Ishikawa (cell line): ENCODE results near the gene KHDRBS2.

Source experiments
- CEBPB ChIP-seq: IDR thresholded peaks from 2 replicates; pipeline ENCODE4 v1.6.1; 2012
- CREB1 ChIP-seq: IDR thresholded peaks from 2 replicates; pipeline ENCODE4 v1.6.1; 2012; ENCODE audit warnings: low read depth
- EGR1 ChIP-seq: IDR thresholded peaks from 2 replicates; pipeline ENCODE4 v1.6.1; 2012
- EP300 ChIP-seq: IDR thresholded peaks from 2 replicates; pipeline ENCODE4 v1.6.1; 2012; ENCODE audit warnings: borderline replicate concordance
- FOXM1 ChIP-seq: IDR thresholded peaks from 2 replicates; pipeline ENCODE4 v1.6.1; 2012; ENCODE audit warnings: low read depth, borderline replicate concordance
- NFIC ChIP-seq: IDR thresholded peaks from 2 replicates; pipeline ENCODE4 v1.6.1; 2012
- RAD21 ChIP-seq: IDR thresholded peaks from 2 replicates; pipeline ENCODE4 v1.6.1; 2012; ENCODE audit warnings: low read depth
- TAF1 ChIP-seq: IDR thresholded peaks from 2 replicates; pipeline ENCODE4 v1.6.1; 2012; ENCODE audit warnings: low read depth, mild to moderate bottlenecking
- TCF12 ChIP-seq: IDR thresholded peaks from 2 replicates; pipeline ENCODE4 v1.6.1; 2012; ENCODE audit warnings: low read depth
- TEAD4 ChIP-seq: IDR thresholded peaks from 2 replicates; pipeline ENCODE4 v1.6.1; 2012
- YY1 ChIP-seq: IDR thresholded peaks from 2 replicates; pipeline ENCODE4 v1.6.1; 2012; ENCODE audit warnings: low read depth
- ZBTB7A ChIP-seq: IDR thresholded peaks from 2 replicates; pipeline ENCODE4 v1.6.1; 2012; ENCODE audit warnings: low read depth
- TF ChIP-seq, protein P1 (sequence below): IDR thresholded peaks from 2 replicates; pipeline ENCODE4 v1.6.1; 2012
- TF ChIP-seq, protein P2 (sequence below): IDR thresholded peaks from 2 replicates; pipeline ENCODE4 v1.6.1; 2012; ENCODE audit warnings: low read depth, mild to moderate bottlenecking
- TF ChIP-seq, protein P3 (sequence below): IDR thresholded peaks from 2 replicates; pipeline ENCODE4 v1.6.1; 2012

The KHDRBS2 gene

DNA sequence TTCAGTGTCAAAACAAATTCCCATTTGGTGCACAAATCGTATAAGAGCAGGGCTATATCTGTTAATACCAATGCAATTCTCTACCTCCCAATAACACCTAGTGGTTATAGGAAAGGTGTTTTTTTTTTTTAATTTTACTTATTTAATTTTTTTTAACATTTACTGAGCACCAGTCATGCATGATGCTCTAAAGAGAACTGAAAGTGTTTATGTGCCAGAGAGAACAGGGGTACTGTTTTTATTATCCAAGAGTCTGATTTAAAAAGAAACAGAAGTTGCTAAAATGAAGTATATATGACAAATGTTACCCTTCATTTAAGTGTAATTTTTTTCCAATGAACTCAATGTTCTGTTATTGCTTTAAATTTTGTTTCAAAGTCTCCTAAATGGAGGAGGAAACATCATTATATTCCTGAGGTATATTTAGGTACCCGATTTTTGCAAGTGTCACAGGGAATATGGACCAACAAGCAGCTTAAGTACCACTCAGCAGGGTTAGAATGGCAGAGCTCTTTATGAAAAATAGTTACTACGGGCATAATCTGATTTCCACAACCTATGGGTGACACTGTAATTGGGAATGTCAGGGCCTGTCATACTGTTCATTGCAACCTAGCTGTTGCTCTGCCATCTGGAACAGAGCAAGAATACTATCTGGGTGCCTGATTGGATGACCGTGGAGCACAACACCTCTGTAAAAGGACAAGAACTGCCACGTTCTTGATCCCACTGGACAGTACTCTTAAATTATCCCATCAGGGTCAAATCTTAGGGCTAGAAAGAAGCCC lies 195.4 kb downstream of the KHDRBS2 start:
- no peak for TF ChIP-seq TAF1
- TF ChIP-seq, protein P1, sequence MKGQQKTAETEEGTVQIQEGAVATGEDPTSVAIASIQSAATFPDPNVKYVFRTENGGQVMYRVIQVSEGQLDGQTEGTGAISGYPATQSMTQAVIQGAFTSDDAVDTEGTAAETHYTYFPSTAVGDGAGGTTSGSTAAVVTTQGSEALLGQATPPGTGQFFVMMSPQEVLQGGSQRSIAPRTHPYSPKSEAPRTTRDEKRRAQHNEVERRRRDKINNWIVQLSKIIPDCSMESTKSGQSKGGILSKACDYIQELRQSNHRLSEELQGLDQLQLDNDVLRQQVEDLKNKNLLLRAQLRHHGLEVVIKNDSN: no peak

DNA sequence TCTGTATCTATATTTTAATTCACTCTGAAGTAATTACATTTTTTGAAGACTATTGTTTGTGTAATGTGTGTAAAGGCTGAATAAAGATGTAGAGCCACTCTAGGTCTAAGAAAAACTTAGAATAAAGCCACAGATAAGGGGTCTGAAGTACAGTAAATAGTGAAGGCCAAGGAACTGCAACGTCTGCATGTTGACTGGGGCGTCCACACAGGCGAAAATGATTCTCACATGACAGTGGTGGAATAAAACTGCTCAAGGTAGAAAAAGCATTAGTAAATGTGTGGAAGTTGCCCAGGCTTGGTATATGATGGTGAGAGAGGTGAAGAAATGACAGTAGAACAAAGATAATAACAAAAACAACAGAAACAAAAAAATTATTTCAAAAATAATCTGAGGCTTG lies 196.2 kb downstream of the KHDRBS2 start:
- TF ChIP-seq CREB1 (no peak), NFIC (no peak), TEAD4 (no peak), ZBTB7A (no peak), TAF1 (no peak), EP300 (no peak), EGR1 (no peak), CEBPB (no peak), TCF12 (no peak), RAD21 (no peak)
- TF ChIP-seq, protein P2, sequence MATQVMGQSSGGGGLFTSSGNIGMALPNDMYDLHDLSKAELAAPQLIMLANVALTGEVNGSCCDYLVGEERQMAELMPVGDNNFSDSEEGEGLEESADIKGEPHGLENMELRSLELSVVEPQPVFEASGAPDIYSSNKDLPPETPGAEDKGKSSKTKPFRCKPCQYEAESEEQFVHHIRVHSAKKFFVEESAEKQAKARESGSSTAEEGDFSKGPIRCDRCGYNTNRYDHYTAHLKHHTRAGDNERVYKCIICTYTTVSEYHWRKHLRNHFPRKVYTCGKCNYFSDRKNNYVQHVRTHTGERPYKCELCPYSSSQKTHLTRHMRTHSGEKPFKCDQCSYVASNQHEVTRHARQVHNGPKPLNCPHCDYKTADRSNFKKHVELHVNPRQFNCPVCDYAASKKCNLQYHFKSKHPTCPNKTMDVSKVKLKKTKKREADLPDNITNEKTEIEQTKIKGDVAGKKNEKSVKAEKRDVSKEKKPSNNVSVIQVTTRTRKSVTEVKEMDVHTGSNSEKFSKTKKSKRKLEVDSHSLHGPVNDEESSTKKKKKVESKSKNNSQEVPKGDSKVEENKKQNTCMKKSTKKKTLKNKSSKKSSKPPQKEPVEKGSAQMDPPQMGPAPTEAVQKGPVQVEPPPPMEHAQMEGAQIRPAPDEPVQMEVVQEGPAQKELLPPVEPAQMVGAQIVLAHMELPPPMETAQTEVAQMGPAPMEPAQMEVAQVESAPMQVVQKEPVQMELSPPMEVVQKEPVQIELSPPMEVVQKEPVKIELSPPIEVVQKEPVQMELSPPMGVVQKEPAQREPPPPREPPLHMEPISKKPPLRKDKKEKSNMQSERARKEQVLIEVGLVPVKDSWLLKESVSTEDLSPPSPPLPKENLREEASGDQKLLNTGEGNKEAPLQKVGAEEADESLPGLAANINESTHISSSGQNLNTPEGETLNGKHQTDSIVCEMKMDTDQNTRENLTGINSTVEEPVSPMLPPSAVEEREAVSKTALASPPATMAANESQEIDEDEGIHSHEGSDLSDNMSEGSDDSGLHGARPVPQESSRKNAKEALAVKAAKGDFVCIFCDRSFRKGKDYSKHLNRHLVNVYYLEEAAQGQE: no peak
- TF ChIP-seq, protein P3, sequence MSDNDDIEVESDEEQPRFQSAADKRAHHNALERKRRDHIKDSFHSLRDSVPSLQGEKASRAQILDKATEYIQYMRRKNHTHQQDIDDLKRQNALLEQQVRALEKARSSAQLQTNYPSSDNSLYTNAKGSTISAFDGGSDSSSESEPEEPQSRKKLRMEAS: no peak

DNA sequence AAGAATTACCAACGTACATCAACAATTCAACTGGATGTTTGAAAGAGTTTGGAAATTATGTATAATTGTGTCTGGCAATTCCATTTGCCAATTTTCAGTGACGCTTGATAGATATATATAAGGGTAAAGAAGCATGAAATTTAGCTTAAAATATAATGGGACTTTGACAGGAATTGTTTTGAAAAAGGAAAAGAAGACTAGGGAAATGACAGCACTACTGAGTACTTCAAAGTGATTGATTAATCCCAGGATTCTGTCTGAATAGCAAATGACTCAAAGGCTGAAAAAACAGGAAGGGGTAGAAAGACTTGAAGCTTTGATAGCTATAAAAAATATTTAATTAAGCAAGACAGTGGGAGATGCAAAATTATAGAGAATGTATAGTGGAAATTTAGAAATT lies 200.0 kb downstream of the KHDRBS2 start:
- no peak for TF ChIP-seq TEAD4
- TF ChIP-seq YY1: no peak
- no peak for TF ChIP-seq CEBPB
- TF ChIP-seq, protein P1: no peak
- TF ChIP-seq, protein P2: no peak
- TF ChIP-seq TAF1: no peak
- no peak for TF ChIP-seq TCF12
- TF ChIP-seq, protein P3: no peak
- TF ChIP-seq EGR1: no peak
- no peak for TF ChIP-seq RAD21
- TF ChIP-seq NFIC: no peak
- no peak for TF ChIP-seq ZBTB7A
- TF ChIP-seq EP300: no peak
- no peak for TF ChIP-seq FOXM1
- no peak for TF ChIP-seq CREB1

DNA sequence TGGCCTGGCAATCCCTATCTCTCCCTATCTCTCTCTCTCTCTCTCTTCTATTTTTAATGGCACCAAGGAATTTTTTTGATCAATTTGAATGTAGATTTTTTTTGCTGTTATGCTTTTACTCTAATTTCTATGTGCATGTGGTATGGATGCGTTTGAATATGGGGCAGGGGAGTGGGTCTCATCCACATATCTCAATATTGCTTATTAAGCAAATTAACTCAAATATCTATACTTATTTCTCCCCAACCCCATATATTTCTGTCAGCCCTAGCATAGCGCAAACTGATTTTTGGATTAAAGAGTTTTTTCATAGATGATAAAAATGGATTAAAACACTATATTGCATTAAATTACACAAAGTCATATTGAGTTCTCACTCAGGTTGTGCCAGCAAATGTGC lies 210.2 kb downstream of the KHDRBS2 start:
- TF ChIP-seq, protein P1: no peak
- TF ChIP-seq YY1 (no peak), NFIC (no peak), TAF1 (no peak), TEAD4 (no peak), FOXM1 (no peak), RAD21 (no peak), ZBTB7A (no peak), CREB1 (no peak), CEBPB (no peak), EP300 (no peak), TCF12 (no peak), EGR1 (no peak)
- TF ChIP-seq, protein P3: no peak
- TF ChIP-seq, protein P2: no peak
